22Rv1 (cell line): Measurements from ENCODE around the gene TP53TG3.
"Not testable (repeated sequence)": the region's sequence is repeated elsewhere in the genome, so short reads cannot be mapped to it uniquely, and the experiment has no call there.

ENCODE experiments used
- CTCF ChIP-seq: fragments of 450-650 bp; IDR thresholded peaks from 2 replicates; pipeline ENCODE4 v1.5.1; 2017; ENCODE audit warnings: mild to moderate bottlenecking
- ZFX ChIP-seq: fragments of 450-650 bp; IDR thresholded peaks from 2 replicates; pipeline ENCODE4 v1.6.1; 2017; ENCODE audit warnings: antibody characterized with exemption, borderline replicate concordance

GRCh38 chr16:32650876-32651275 is 25.1 kb downstream of the TP53TG3 start:
- not testable (repeated sequence) for TF ChIP-seq CTCF, ZFX
